ENCODE measurements around the gene KLF13. TPM values are rescaled to one million over a fixed set of nuclear protein-coding genes. Genes with fewer than 3 reads are reported as not detected.
A peak's percentile ranks its signal among the peaks of the same experiment; 100 is the strongest.

The KLF13 gene
- total and polyA plus RNA-seq, 10 of the 15 experiments (the other 5 are each of a cell fraction or from before 2014, with no cell fraction given): 20.3 to 109 (median 51.4) TPM

GRCh38 chr15:31338318-31338878 is 11.8 kb downstream of the KLF13 start (continued):
- TF ChIP-seq ZBTB40 (IDR thresholded peaks at IDR 0.05; ENCODE audit: borderline replicate concordance) (no peak), FOXM1 (IDR thresholded peaks at IDR 0.05; ENCODE audit: low read depth, low read length) (no peak), RFX5 (IDR thresholded peaks at IDR 0.05; ENCODE audit: low read depth, low read length) (no peak), STAT3 (IDR thresholded peaks at IDR 0.05; ENCODE audit: low read depth, low read length) (no peak), ZBTB11 (CRISPR knock-in tag; IDR thresholded peaks at IDR 0.05) (no peak), PAX5 (IDR thresholded peaks at IDR 0.05; ENCODE audit: borderline replicate concordance, low read depth, low read length) (peak; percentile 69; the same call in 1 of the 2 replicates), HSF1 (IDR thresholded peaks at IDR 0.05; ENCODE audit: low read depth, low read length) (no peak), MEF2B (IDR thresholded peaks at IDR 0.05; ENCODE audit: partially characterized antibody, poor library complexity, severe bottlenecking) (no peak), BHLHE40 (IDR thresholded peaks at IDR 0.05; ENCODE audit: borderline replicate concordance in 1 of 2, low read depth in 2 of 2, low read length in 1 of 2) (peak; percentile 26 to 54; a peak in 2 of 4 replicates), JUND (IDR thresholded peaks at IDR 0.05; ENCODE audit: low read depth, low read length) (no peak), ZNF274 (IDR thresholded peaks at IDR 0.05; ENCODE audit: insufficient read depth, insufficient read length) (no peak), EZH2 (IDR thresholded peaks at IDR 0.05; ENCODE audit: borderline replicate concordance, control insufficient read depth, low read depth, low read length) (no peak), FOXK2 (IDR thresholded peaks at IDR 0.05) (no peak), MEF2A (IDR thresholded peaks at IDR 0.05; ENCODE audit: insufficient read depth, low read depth, low read length) (no peak), NR2C1 (IDR thresholded peaks at IDR 0.05) (no peak), NR2C2 (IDR thresholded peaks at IDR 0.05; ENCODE audit: borderline replicate concordance, control insufficient read depth, insufficient read length, low read depth) (no peak), CHD2 (IDR thresholded peaks at IDR 0.05; ENCODE audit: borderline replicate concordance, low read depth, low read length) (no peak), RAD51 (IDR thresholded peaks at IDR 0.05) (peak; percentile 31; the same call in 1 of the 2 replicates)
- TF ChIP-seq, protein P1, sequence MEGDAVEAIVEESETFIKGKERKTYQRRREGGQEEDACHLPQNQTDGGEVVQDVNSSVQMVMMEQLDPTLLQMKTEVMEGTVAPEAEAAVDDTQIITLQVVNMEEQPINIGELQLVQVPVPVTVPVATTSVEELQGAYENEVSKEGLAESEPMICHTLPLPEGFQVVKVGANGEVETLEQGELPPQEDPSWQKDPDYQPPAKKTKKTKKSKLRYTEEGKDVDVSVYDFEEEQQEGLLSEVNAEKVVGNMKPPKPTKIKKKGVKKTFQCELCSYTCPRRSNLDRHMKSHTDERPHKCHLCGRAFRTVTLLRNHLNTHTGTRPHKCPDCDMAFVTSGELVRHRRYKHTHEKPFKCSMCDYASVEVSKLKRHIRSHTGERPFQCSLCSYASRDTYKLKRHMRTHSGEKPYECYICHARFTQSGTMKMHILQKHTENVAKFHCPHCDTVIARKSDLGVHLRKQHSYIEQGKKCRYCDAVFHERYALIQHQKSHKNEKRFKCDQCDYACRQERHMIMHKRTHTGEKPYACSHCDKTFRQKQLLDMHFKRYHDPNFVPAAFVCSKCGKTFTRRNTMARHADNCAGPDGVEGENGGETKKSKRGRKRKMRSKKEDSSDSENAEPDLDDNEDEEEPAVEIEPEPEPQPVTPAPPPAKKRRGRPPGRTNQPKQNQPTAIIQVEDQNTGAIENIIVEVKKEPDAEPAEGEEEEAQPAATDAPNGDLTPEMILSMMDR (IDR thresholded peaks at IDR 0.05 in 2 of 3, conservative IDR thresholded peaks at IDR 0.05 in 1 of 3; ENCODE audit: control insufficient read depth in 2 of 3, extremely low read depth in 1 of 3, insufficient read depth in 1 of 3, low read depth in 3 of 3, low read length in 3 of 3): no peak
